ENCODE data around the gene ROBO1.

- TF ChIP-seq CTCF (IDR thresholded peaks at IDR 0.05), result no peak
- no peak for TF ChIP-seq POLR2A (IDR thresholded peaks at IDR 0.05)
Observed at GRCh38 chr3:78919021-78919755, 848.6 kb downstream of the ROBO1 start.
